CD1c-positive myeloid dendritic cell (primary cell): ENCODE measurements around the gene PRICKLE4.
A peak's percentile ranks its signal among the peaks of the same experiment; 100 is the strongest.

ENCODE experiments used
- DNase-seq: peaks from one replicate; pipeline ENCODE4 v3.0.0-alpha.2; 2016; ENCODE audit errors: extremely low spot score

The PRICKLE4 gene

DNA sequence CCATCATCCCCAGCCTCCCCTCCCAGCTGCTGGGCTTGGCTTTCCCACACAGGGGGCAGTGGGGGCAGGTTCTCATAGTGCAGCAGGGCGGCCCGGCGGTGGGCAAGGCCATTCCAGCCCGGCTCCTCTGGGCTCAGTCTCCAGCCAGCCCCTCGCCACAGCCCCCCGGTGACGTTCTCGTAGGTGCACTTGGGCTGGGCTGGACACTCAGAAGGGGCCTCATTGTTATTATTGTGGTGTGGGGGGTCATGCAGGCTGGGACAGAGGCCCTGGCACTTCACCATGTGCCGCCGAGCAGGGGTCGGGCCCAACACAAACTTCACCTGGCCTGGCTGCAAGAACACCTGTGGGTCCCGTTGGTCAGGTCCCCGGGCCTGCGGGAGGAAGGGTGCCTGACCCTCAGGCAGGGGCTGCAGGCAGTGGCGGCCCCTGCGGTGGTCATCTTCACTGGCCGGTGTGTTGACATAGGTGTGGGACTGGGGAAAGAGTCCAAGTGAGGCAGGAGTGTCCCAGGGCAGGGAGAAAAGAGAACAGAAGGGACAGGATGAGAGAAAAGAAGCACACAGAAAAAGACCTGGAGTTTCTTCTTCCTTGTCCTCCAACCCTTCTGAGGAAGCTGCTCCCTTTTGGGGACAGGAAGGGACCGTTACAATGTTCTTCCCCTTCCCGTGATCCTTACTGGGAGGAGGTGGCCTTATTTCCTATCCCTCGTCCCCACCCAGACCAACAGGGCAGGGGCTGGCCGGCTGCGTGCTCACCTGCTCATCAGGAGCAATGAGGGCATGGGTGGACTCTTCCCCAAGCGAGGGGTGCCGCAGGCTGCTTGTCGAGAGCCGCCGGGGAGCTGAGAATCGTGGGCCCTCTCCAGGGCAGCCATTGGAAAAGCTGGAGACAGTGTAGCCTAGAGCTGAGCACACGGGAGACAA lies 9.3 kb upstream of the PRICKLE4 start:
- DNase-seq, result no peak

DNA sequence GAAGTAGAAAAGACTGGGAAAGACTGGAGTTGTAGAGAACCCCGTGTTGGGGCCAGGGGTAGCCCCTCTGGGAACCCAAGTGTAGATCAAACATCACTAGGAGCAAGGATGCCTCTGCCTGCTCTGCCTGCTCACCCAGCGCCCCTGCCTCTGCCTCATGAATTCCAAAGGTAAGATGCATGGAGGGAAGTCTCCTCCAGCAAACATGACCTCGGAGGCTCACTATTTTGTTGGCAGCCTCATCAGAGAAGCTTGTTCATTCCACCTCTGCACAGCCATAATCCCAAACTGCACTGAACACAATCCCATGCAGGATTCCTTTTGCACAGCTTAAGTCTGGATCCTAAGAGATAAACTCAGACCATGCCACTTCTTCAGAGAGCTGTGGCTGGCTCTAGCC lies 5.7 kb upstream of the PRICKLE4 start:
- DNase-seq, result no peak

DNA sequence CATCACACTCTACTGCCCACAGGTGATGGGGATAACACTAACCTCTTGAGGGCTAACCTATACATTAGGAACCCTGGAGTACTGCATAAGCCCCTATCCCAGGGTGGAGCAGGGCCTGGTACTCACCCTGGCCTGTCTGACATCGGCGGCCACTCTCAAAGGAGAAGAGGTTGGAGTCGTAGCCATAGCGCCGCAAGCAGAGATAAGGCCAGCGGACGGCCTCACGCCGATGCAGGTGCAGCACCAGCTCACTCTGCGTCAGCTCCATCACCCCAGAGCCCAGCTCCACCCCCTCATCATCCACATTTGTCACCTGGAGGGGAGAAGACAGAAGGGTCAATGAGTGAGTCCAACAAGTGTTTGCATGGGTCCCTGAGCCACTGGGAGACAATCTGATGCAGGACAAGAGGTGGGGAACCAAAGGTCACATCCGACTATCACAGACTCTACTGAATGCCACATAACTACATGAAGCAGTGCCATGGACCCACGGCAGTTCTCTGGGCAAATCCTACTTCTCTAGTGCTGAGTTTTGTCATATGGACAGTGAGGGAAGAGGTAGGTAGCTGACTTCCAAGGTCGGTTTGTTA lies 5.2 kb upstream of the PRICKLE4 start:
- DNase-seq, result no peak

DNA sequence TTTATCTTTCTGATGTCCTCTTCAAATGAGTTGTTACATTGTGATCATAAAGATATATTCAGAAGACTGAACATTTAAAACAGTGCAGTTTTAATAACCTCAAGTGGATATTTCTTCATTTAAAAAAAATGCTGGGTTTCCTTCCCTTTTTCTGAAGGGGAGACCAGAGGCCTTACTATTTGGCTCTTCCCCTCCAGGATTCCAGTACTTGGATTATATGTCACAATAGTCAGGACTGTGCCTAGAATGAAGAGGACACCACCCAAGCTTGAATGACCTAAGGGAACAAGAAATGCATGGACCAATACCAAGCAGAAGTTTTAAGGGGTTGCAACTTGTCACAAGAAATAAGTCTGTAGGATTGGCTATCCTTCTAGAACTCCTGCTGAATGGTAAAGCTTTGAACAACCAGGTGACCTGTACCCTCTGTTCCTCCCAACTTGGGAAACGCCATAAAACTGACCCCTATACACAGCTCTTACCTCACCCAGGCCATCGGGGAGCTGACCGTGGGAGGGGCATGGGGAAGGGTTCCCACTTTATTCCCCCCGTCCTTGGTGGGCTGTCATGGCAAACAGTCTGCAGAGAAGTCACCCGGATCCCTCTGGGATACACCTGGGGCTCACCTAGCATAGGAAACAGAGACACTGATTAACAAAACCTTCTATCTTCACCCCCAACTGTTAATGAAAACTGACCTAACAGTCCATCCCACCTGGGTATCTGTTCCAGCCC lies 2.9 kb upstream of the PRICKLE4 start:
- DNase-seq, result peak; percentile 68

DNA sequence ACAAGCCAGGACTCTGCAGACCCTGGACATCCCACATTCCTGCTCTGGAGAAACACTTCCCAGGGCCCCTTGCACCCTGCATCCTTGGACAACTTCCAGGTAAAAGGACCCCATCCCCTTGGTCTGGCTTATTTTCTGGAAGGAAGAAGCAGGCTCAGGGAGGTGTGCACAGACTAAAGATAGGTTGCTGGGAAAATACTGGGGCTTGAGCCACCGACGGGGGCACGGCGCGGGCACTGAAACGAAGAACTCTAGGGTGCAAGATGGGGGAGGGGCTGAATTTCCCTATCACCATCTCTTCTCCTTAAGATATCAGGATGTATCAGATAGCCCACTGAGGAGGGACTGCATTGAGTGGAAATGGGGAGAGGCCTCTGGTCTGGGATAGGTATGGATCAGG lies 1.7 kb upstream of the PRICKLE4 start:
- no peak for DNase-seq

DNA sequence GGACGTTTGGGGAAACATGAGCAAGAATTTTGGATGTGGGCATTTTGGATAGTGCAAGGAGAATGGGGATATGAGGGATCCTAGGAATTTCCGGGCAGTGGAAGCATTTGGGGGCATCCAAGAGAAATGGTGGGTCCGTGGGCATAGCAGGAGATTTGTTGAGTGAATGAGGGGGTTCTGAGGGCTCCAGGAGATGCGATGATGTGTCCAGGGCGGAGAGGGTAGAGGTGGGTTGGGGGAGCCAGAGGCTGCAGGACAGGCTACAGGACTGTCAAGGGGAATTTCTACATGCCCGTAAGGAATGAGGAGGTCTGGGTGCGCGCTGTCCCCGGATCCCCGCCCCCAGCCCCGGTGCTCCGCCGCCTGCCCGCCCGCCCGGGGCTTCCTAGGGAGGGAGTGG lies 1.2 kb upstream of the PRICKLE4 start:
- no peak for DNase-seq

DNA sequence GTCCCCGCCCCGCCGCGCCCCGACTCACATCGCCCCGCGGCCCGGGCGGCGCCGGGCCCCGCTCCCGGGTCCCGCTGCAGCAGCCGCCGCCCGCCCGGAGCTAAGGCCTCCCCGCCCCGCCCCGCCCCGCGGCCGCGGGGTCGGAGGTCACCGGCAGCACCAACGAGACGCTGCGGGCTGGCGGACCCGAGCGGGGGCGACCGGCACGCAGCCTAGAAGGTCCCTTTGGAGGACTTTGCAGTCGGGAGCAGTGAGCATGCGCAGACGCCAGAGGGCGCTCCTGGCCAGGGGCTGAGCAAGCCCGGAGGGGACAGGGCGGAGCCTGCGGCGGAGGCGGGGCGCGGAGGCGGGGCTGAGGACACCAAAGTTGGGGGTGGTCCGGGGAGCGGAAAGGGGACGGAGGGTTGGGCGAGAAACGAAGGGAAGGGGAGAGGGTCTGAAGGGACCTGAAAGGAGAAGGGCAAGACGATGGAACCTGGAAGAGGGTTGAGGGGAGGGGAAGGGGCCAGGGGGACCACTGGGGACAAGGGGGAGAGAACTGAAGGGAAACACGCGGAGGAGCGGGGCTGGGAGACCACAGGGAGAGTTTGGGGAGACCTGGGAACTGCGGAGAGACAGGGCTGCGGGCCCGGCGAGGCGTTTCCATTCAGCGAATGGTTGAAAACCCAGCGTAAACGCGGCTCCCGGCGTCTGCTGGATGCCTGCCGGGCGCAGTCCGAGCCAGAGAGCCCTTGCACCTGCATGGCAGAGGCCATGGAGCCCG lies 613 bp upstream of the PRICKLE4 start, which contains the start of gene FRS3:
Gene FRS3 (minus strand): TSS at position 113 of the 763 bp plus-strand sequence. CDS start 2,913 bp downstream, outside the sequence.
- peak; percentile 99 for DNase-seq

DNA sequence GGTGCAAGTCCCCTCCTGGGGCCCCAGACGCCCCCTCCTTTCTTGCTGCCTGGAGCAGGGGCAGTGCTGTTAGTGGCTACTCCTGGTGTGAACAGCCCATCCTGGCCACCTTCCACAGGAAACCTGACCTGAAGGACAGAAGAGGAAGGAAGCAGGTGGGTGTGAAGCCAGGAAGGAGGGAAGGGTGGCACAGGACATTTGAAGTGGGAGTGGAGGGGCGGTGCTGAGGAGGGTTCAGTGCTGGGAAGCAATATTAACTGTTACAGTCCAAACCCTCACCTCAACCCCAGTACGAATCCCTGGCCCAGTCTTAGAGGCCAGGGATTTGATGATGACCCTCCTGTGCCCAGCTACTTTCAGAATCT lies 766 bp downstream of the PRICKLE4 start:
- no peak for DNase-seq

DNA sequence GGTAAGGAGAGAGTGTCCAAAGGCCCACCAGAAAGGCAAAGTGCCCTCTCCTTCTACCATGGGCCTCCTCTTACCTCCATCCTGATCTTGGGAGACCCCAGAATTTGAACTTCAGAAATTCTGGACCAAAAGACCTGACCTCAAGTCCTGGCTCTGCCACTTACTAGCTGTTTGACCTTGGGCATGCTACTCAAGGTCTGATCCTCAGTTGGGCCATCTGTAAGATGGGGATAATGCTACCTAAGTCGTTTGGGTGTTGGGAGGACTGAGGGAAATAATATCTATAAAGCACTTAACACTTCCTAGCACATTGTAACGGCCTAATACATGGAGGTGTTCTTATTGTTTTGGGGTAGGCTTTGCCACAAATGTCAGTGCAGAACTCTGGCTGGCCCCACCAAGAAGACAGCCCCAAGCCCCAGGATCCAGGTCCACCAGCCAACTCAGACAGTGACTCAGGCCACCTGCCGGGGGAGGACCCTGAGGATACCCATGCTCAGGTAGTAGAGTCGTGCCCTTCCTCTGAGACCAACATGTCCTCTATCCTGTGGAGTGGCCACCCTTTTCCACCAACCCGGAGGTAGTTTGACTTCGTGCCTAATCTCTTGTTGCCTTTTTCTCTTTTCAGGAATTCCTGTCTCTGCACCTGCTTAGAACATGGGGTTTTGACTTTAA lies 2.7 kb downstream of the PRICKLE4 start:
- DNase-seq, result no peak

DNA sequence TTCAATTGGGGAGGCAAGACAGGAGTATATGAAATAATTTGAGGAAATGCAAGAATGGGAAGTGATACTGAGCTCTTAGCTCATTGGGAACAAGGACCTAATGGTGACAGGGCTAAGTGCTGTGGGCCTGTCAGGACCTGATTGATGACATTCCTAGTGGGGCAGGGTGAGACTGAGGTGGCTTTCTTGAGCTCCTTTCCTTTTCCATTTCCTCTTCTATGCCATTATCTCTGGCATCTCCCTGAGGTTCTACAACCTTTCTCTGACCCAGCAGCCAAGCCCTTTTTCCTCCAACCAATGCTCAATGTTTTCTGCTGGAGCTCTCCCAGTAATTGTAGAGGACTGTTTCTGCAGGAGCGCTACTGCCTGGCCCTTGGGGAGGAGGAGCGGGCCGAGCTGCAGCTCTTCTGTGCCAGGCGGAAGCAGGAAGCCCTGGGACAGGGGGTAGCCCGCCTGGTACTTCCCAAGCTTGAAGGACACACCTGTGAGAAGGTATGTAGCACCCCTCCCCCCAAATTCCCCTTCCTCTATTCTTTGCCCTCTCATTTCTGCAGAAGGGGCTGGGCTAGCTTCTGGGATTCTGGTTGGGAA lies 4.1 kb downstream of the PRICKLE4 start:
- DNase-seq, result peak; percentile 83

DNA sequence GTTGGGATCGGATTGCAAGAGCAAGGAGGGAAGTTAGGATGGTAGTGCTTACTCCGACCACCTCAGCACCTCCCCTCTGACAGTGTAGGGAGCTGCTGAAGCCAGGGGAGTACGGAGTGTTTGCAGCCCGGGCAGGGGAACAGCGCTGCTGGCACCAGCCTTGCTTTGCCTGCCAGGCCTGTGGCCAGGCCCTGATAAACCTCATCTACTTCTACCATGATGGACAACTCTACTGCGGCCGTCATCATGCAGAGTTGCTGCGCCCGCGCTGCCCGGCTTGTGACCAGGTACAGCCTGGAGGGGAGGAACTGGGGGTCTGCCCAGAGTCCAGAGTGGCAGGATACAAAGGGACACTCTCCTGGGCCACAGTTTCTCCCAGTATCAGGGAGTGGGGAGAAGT lies 4.7 kb downstream of the PRICKLE4 start:
- DNase-seq, result no peak

DNA sequence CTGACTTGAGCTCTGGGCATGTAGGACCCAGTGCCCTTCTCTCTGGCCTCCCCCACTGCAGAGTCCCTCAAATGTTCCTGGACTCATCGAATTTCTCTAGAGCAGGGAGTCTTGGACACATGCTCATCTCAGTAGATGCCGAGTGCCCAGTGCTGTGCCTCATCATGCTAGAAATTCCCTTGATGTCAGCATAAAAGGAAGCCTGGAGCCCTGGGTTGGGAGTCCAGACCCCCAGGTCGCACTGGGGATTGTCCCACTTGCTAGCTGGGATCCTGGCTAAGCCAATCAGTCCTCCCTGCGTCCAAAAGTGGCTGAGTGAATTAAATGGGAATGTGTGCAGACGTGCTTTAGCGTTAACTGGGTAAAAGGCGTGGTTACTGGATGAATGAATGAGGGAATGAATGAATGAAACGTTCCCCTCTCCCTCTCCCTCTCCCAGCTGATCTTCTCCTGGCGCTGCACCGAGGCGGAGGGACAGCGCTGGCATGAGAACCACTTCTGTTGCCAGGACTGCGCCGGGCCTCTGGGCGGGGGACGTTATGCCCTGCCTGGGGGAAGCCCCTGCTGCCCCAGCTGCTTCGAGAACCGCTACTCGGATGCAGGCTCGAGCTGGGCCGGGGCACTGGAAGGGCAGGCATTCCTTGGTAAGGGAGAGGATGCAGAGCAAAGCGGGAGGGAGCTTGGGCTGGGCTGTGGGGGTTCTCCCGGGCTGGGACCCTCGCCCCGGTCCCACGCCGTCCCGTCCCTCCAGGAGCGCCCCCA lies 5.3 kb downstream of the PRICKLE4 start:
- no peak for DNase-seq

DNA sequence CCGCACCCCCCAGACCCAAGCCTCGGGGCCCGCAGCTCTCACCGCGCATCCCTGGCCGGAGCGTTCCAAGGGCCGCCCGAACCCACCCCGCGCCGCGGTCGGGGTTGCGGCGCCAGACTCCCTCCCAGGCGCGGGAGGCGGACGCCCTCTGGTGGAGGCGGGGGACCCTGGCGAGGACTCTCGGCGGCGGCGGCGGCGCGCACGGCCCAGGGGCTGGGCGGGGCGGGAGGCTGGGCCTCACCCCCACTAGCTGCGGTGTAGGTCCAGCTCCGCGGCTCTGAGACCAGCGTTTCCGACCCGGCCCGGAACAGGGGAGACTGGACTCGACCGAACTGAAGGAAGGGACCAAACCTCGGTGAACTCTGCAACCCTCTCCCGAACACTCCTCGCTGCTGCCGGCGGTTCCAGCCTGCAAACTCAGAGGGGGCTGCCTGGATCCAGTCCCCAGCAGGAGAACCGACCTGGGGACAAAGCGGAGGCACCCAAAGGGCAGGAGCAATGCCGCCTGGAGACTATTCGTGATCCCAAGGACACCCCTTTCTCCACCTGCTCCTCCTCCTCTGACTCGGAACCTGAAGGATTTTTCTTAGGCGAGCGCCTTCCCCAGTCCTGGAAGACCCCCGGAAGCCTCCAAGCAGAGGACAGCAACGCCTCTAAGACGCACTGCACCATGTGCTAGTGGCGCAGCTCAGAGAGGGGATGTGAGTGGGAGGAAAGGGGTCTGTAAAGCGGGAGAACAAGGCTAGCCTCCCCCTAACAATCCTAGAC lies 6.1 kb downstream of the PRICKLE4 start:
- peak; percentile 92 for DNase-seq

DNA sequence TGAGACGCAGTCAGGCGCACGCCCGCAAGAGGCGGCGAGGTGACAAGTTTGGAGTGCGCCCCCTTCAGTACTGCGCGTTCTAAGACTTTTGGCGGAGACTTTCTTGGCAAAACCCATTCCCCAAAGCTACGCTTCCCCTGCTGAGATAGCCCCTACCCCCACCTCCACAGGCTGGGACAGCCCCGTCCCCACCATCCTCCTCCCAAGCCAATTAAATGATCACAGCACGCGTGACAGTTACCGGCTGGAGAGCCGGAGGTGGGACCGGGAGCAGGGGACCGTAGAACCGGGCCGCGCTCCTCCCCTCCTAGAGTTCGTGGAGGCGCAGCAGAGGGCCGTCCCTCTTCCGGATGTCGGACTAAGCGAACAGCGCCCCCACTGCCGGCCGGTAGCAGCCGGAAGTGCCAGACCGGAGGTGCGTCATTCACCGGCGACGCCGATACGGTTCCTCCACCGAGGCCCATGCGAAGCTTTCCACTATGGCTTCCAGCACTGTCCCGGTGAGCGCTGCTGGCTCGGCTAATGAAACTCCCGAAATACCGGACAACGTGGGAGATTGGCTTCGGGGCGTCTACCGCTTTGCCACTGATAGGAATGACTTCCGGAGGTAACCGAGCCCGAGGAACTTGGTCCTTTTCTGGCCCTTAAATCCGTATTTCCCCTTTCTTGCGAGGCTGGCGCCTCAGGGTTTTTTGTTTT lies 6.8 kb downstream of the PRICKLE4 start, which contains the start of gene TOMM6:
Gene TOMM6 (plus strand): TSS at position 476 of the 699 bp plus-strand sequence. CDS start 4 bp downstream, at position 480.
- peak; percentile 97 for DNase-seq

DNA sequence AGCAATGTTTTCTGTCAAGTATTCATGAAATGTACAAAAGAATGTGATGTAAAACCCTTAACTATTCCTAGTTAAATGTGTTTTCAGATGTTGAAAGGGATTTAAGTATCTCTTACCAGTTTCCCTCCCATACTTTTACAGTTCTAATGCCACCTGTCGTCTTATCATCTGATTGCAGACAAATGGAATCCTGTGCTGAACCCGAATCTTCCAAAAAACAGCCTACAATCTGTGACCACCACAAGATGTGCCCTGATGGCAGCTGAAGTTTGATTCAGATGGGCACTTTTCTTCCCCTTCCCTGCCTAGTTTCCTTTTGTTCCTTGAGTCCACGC lies 8.8 kb downstream of the PRICKLE4 start:
- no peak for DNase-seq

DNA sequence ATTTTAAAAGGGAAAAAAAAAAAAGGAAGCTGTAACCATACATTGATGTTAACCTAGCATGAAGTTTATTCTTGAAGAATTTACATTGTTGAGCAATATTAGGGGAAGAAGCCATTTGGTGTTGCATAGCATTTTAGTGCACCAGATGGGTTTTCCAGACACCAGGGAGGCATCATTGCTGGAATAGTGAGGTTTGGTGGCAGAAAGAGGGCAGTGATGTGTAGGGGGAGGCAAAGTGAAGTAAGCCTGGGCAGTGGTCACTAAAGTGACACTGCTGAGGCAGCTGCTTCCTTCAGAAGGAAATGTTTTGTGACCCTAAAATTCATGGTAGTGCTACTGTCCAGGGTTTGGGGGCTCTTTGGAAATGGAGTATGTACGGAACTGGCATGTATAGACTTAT lies 9.5 kb downstream of the PRICKLE4 start:
- no peak for DNase-seq

DNA sequence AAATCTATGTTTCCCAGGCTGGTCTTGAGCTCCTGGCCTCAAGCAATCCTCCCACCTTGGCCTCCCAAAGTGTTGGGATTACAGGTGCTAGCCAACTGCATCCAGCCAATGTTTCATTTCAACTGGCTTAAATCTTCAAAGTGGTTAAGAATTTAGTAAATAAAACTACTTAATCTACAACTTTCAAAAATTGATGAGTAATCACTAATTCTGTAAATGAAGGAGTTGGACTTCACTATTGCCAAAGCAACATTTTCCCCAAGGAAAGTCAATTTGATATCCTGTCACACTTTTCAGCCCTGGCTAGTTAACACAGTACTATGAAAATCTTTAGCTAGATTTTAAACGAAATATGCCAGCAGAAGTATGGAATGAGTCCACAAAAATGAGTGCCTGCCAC lies 10.7 kb downstream of the PRICKLE4 start:
- DNase-seq, result no peak

DNA sequence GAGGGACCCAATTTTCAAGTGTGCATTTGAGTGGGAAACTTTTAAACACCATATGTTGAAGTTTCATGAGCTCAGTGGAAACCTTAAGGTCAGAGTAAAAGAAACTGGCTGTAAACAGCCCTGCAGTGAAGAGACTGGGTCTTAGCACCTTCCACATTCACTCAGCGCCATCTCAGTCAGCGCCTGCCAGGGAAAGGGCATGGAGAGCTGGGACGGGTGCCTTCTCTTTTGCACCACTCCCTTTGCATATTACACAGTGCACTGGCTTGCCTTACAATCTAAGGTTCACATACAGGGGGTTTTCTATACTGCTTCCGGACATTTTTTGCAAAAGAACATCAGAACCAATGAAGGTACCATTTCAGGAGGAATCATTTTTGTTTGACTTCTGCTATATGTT lies 11.4 kb downstream of the PRICKLE4 start:
- no peak for DNase-seq

DNA sequence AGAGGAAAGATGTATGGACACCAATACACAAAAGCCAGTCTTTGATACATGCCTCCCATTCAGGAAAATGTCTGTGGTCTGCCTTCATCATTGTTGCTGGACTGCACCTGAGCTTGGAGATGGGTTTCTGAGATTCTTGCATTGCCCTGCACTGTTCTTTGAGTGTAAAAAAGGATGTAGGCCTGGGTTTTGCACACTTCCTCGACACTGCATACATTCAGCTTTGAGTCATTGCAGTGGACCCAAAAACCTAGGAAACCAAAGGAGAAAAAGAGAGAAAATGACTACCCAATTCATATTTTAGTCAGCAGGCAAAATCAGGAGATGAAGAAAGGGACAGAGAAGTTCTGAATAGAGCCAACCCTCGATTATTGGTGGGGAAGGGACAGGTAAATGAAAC lies 15.9 kb downstream of the PRICKLE4 start:
- DNase-seq, result no peak
